Spinal cord (tissue), 10 donors: ENCODE results near the gene NDUFA11. TPM values are rescaled to one million over a fixed set of nuclear protein-coding genes. Genes with fewer than 3 reads are reported as not detected.

ENCODE experiments used
- DNase-seq, 6 donors: peaks; one replicate each; pipeline versions ENCODE4 v3.0.0 to v3.0.0-alpha.2; 2013 to 2015; ENCODE audit warnings: low spot score in 6 of 6, low read depth in 4 of 6
- H3K27ac ChIP-seq: one replicate; pipeline ENCODE4 v1.5.1; 2013; ENCODE audit warnings: low read depth, low read length, control low read depth
- H3K27me3 ChIP-seq: one replicate; pipeline ENCODE4 v1.6.1; 2013; ENCODE audit warnings: low read length; ENCODE audit not compliant: control insufficient read depth, insufficient read depth
- H3K36me3 ChIP-seq: one replicate; pipeline ENCODE4 v1.6.1; 2013; ENCODE audit warnings: low read length; ENCODE audit not compliant: control insufficient read depth, insufficient read depth
- H3K4me1 ChIP-seq: one replicate; pipeline ENCODE4 v1.6.1; 2013; ENCODE audit warnings: low read length; ENCODE audit not compliant: control insufficient read depth, insufficient read depth
- H3K4me3 ChIP-seq: one replicate; pipeline ENCODE4 v1.5.1; 2013; ENCODE audit warnings: low read depth, low read length, control low read depth
- H3K9me3 ChIP-seq: one replicate; pipeline ENCODE4 v1.6.1; 2013; ENCODE audit warnings: low read length; ENCODE audit not compliant: control insufficient read depth, insufficient read depth
- whole genome bisulfite sequencing: methylation state at CpG from one replicate; pipeline ENCODE4 v1.1.5; 2013; ENCODE audit warnings: missing lambda C conversion rate; ENCODE audit not compliant: insufficient coverage; 5-methylcytosine and 5-hydroxymethylcytosine counted together
- polyA plus RNA-seq, 2 donors: library from polyadenylated mRNA; unstranded; fragments of 120-200 nt; gene quantifications; one replicate each; pipeline ENCODE4 v1.2.1, GENCODE V29; 2013; ENCODE audit not compliant: insufficient read length in 2 of 2
- total RNA-seq, 2 donors: library from RNA; depleted of rRNA in 1 of 2; stranded (reverse); fragments of 120-200 nt in 1 of 2; fragments of >200 nt in 1 of 2; gene quantifications; one replicate each; pipeline versions ENCODE4 v1.2.3 to v1.2.4, GENCODE V29; 2013 to 2014
- donor health status: healthy.

NDUFA11 gene
- total and polyA plus RNA-seq, 4 donors = 63.6 to 304 (median 258) TPM

GRCh38 chr19:5900976-5901375 lies 2.6 kb downstream of the NDUFA11 start:
- Histone ChIP-seq H3K9me3 (no peaks in the 10 kb centered on the region), H3K4me1 (peaks cover 31% of the 10 kb centered on the region), H3K36me3 (peaks cover 50% of the 10 kb centered on the region), H3K27me3 (no peaks in the 10 kb centered on the region), H3K27ac (no peak overlapping the region), H3K4me3 (no peak overlapping the region)
- DNase-seq = no peak
- WGBS = 93% methylated on average over 8 of the region's 8 CpGs

GRCh38 chr19:5899728-5900526 lies 3.7 kb downstream of the NDUFA11 start:
- peaks cover 61% of the 10 kb centered on the region for H3K36me3 ChIP-seq
- no peaks in the 10 kb centered on the region for H3K27me3 ChIP-seq
- no peak overlapping the region for H3K4me3 ChIP-seq
- DNase-seq = no peak
- H3K9me3 ChIP-seq = no peaks in the 10 kb centered on the region
- peaks cover 23% of the 10 kb centered on the region for H3K4me1 ChIP-seq
- no peak overlapping the region for H3K27ac ChIP-seq
- 95% methylated on average over 11 of the region's 13 CpGs for WGBS

- peaks cover 8% of the 10 kb centered on the region for H3K4me1 ChIP-seq
- DNase-seq = no peak
- no peak overlapping the region for H3K4me3 ChIP-seq
- H3K27me3 ChIP-seq = no peaks in the 10 kb centered on the region
- WGBS = 87% methylated on average over 28 of the region's 30 CpGs
- peaks cover 74% of the 10 kb centered on the region for H3K36me3 ChIP-seq
- no peaks in the 10 kb centered on the region for H3K9me3 ChIP-seq
- H3K27ac ChIP-seq = no peak overlapping the region
These were observed 6.2 kb downstream of the NDUFA11 start for GRCh38 chr19:5897189-5897969.

- peaks cover 70% of the 10 kb centered on the region for H3K36me3 ChIP-seq
- no peak overlapping the region for H3K27ac ChIP-seq
- peaks cover 13% of the 10 kb centered on the region for H3K4me1 ChIP-seq
- H3K4me3 ChIP-seq = no peak overlapping the region
- WGBS = 90% methylated on average over 27 of the region's 29 CpGs
- H3K27me3 ChIP-seq = peaks cover 3% of the 10 kb centered on the region
- no peaks in the 10 kb centered on the region for H3K9me3 ChIP-seq
- DNase-seq = no peak
These were observed 7.1 kb downstream of the NDUFA11 start for GRCh38 chr19:5896365-5897076.

- DNase-seq = no peak
These were observed 7.7 kb downstream of the NDUFA11 start for GRCh38 chr19:5895890-5896289.

GRCh38 chr19:5895409-5895808 lies 8.2 kb downstream of the NDUFA11 start:
- Histone ChIP-seq H3K27me3 (peaks cover 5% of the 10 kb centered on the region), H3K36me3 (peaks cover 62% of the 10 kb centered on the region), H3K4me1 (peaks cover 14% of the 10 kb centered on the region), H3K4me3 (no peak overlapping the region), H3K27ac (no peak overlapping the region), H3K9me3 (no peaks in the 10 kb centered on the region)
- DNase-seq = no peak
- 81% methylated on average over 15 of the region's 15 CpGs for WGBS

More at GRCh38 chr19:5895890-5896289, 7.7 kb downstream of the NDUFA11 start:
- WGBS = 84% methylated on average over 6 of the region's 8 CpGs
- Histone ChIP-seq H3K4me1 (peaks cover 14% of the 10 kb centered on the region), H3K9me3 (no peaks in the 10 kb centered on the region), H3K4me3 (no peak overlapping the region), H3K27me3 (peaks cover 5% of the 10 kb centered on the region), H3K27ac (no peak overlapping the region), H3K36me3 (peaks cover 65% of the 10 kb centered on the region)

GRCh38 chr19:5894704-5895349 lies 8.8 kb downstream of the NDUFA11 start:
- H3K4me3 ChIP-seq = no peak overlapping the region
- H3K36me3 ChIP-seq = peaks cover 57% of the 10 kb centered on the region
- peaks cover 14% of the 10 kb centered on the region for H3K4me1 ChIP-seq
- WGBS = 95% methylated on average over 21 of the region's 28 CpGs
- no peaks in the 10 kb centered on the region for H3K9me3 ChIP-seq
- no peak overlapping the region for H3K27ac ChIP-seq
- peaks cover 5% of the 10 kb centered on the region for H3K27me3 ChIP-seq
- no peak for DNase-seq

GRCh38 chr19:5893907-5894703 lies 9.5 kb downstream of the NDUFA11 start:
- peaks cover 5% of the 10 kb centered on the region for H3K27me3 ChIP-seq
- H3K36me3 ChIP-seq = peaks cover 54% of the 10 kb centered on the region
- no peak for DNase-seq
- H3K27ac ChIP-seq = no peak overlapping the region
- peaks cover 14% of the 10 kb centered on the region for H3K4me1 ChIP-seq
- WGBS = 83% methylated on average over 28 of the region's 28 CpGs
- H3K9me3 ChIP-seq = no peaks in the 10 kb centered on the region
- H3K4me3 ChIP-seq = no peak overlapping the region
